ENCODE results near the gene TLL1.

GRCh38 chr4:165926307-165926706 is 53.3 kb downstream of the TLL1 start:
- TF ChIP-seq CTCF (conservative IDR thresholded peaks at IDR 0.05; ENCODE audit: low read depth, low read length) = no peak
- TF ChIP-seq EZH2phosphoT487 (IDR thresholded peaks at IDR 0.05; ENCODE audit: borderline replicate concordance, low read length) = no peak
- no peak for TF ChIP-seq EZH2 (IDR thresholded peaks at IDR 0.05; ENCODE audit: low read length, unreplicated experiment)
